PC-3 (cell line): ENCODE results near the gene RMND5B. TPM values are rescaled to one million over a fixed set of nuclear protein-coding genes. Genes with fewer than 3 reads are reported as not detected.
A peak's percentile ranks its signal among the peaks of the same experiment; 100 is the strongest.

Experiments
- ATAC-seq: fragments of 200-7000 bp; cut with Tn5 transposase; 2 replicates; pipeline ENCODE4 v1.9.1; 2020; ENCODE audit warnings: mild to moderate bottlenecking, moderate library complexity
- BruUV-seq: library from RNA; stranded (reverse); fragments of 400-500 nt; replicated peaks from 2 replicates; lab custom pipeline; 2021; lab: Mats Ljungman, UMichigan
- CTCF ChIA-PET: fragments of 300-600 bp; sonication (Branson Sonifier 250); formaldehyde crosslinking; loops from one replicate; lab custom pipeline; 2022; ENCODE audit warnings: antibody characterized with exemption; lab: Charles Lee
- POLR2A ChIA-PET: fragments of 300-600 bp; sonication (Branson Sonifier 250); formaldehyde crosslinking; loops from one replicate; lab custom pipeline; 2022; ENCODE audit warnings: antibody characterized with exemption; ENCODE audit not compliant: unreplicated experiment; lab: Charles Lee
- DNase-seq: peaks from one replicate; pipeline ENCODE4 v3.0.0-alpha.2; 2015
- H2AFZ ChIP-seq: fragments of 300-600 bp; sonication (generic); 2 replicates; pipeline ENCODE4 v1.6.0; 2016; ENCODE audit warnings: antibody characterized with exemption, low read length
- H3F3A ChIP-seq: fragments of 300-600 bp; sonication (generic); one replicate; pipeline ENCODE4 v1.6.0; 2017; ENCODE audit warnings: antibody characterized with exemption, low read length, control low read depth, mild to moderate bottlenecking; ENCODE audit not compliant: unreplicated experiment
- H3K27ac ChIP-seq: fragments of 300-600 bp; sonication (generic); 2 replicates; pipeline ENCODE4 v1.5.1; 2016; ENCODE audit warnings: mild to moderate bottlenecking, low read length
- H3K27me3 ChIP-seq: fragments of 300-600 bp; sonication (generic); 2 replicates; pipeline ENCODE4 v1.6.1; 2016; ENCODE audit warnings: low read length, mixed read lengths
- H3K36me3 ChIP-seq: fragments of 300-600 bp; sonication (generic); 2 replicates; pipeline ENCODE4 v1.6.1; 2016; ENCODE audit warnings: low read depth, mixed run types, low read length, mixed read lengths
- H3K4me1 ChIP-seq: fragments of 300-600 bp; sonication (generic); 2 replicates; pipeline ENCODE4 v1.5.1; 2016; ENCODE audit warnings: low read length; ENCODE audit not compliant: insufficient read depth
- H3K4me2 ChIP-seq: fragments of 300-600 bp; sonication (generic); 2 replicates; pipeline ENCODE4 v1.6.0; 2016; ENCODE audit warnings: low read length
- H3K4me3 ChIP-seq: fragments of 300-600 bp; sonication (generic); 2 replicates; pipeline ENCODE4 v1.5.1; 2016; ENCODE audit warnings: mild to moderate bottlenecking, low read length, mixed read lengths
- H3K79me2 ChIP-seq: fragments of 300-600 bp; sonication (generic); 2 replicates; pipeline ENCODE4 v1.6.1; 2017; ENCODE audit warnings: low read length, mixed read lengths
- H3K9ac ChIP-seq: fragments of 300-600 bp; sonication (generic); 2 replicates; pipeline ENCODE4 v1.6.0; 2016; ENCODE audit warnings: mild to moderate bottlenecking, low read length
- H3K9me2 ChIP-seq: fragments of 300-600 bp; sonication (generic); replicated peaks from 2 replicates; pipeline ENCODE4 v1.6.1; 2016; ENCODE audit warnings: mixed run types, low read length, mixed read lengths
- H3K9me3 ChIP-seq: fragments of 300-600 bp; sonication (generic); 2 replicates; pipeline ENCODE4 v1.6.1; 2016; ENCODE audit warnings: low read length, mixed read lengths
- H4K20me1 ChIP-seq: fragments of 300-600 bp; sonication (generic); 2 replicates; pipeline ENCODE4 v1.6.1; 2016; ENCODE audit warnings: low read length, mixed read lengths
- CTCF ChIP-seq: fragments of 300-600 bp; sonication (generic); conservative IDR thresholded peaks from 2 replicates; pipeline ENCODE4 v1.5.1; 2017; ENCODE audit warnings: antibody characterized with exemption, low read depth, mild to moderate bottlenecking, low read length
- EZH2 ChIP-seq: fragments of 300-600 bp; sonication (generic); IDR thresholded peaks from one replicate; pipeline ENCODE4 v1.6.1; 2017; ENCODE audit warnings: antibody characterized with exemption, mild to moderate bottlenecking, low read length; ENCODE audit not compliant: unreplicated experiment
- EZH2phosphoT487 ChIP-seq: fragments of 300-600 bp; sonication (generic); IDR thresholded peaks from 2 replicates; pipeline ENCODE4 v1.6.1; 2018; ENCODE audit warnings: mild to moderate bottlenecking, antibody characterized with exemption, low read length, borderline replicate concordance
- intact Hi-C: fragments of 100-400 bp; cut with micrococcal nuclease; formaldehyde crosslinking; loops from 2 replicates; pipeline ENCODE4 v1.9.0; 2023
- total RNA-seq: library from RNA; depleted of rRNA; stranded (reverse); fragments of >200 nt; gene quantifications from 2 replicates; pipeline ENCODE4 v1.2.3, GENCODE V29; 2014

Gene RMND5B
- total RNA-seq, 1 experiment from 2014 or later, result 33.2 TPM

DNA sequence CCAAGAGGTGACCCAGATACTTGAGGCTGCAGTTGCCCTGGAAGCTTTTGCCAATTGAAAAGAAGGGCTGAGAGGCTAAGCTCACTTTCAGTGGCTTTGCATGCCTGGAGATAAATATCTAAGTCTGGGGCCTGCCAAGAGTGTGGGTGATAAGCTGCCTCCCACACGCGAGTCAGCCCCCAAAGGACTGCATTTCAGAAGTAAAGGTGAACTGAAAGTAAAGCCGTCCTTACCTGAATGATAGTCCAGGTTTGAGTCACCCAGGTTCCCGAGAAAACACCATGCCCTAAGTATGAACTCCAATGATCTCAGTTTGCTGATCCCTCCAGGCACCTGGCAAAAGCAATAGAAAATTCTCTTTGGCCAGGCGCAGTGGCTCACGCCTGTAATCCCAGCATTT lies 40.0 kb upstream of the RMND5B start:
- Histone ChIP-seq H3K4me2 (no peak overlapping the region), H3K9ac (no peak overlapping the region), H3K27me3 (no peaks in the 10 kb centered on the region), H3K36me3 (no peaks in the 10 kb centered on the region), H3K79me2 (no peaks in the 10 kb centered on the region), H3K27ac (no peak overlapping the region), H3K9me2 (no peaks in the 10 kb centered on the region), H3K4me3 (no peak overlapping the region), H4K20me1 (no peaks in the 10 kb centered on the region), H3K9me3 (no peaks in the 10 kb centered on the region), H3K4me1 (peaks cover 5% of the 10 kb centered on the region; the same call in 1 of the 2 replicates), H3F3A (no peaks in the 10 kb centered on the region), H2AFZ (no peak overlapping the region)
- no TSS peak for BruUV-seq
- ChIA-PET CTCF (no interaction called here), POLR2A (interaction anchor here (0.6 kb wide), 1 partner anchor 91 kb away, joined by 11 read pairs; no protein-coding TSS in a partner anchor)
- ATAC-seq (no peak), DNase-seq (peak; percentile 67)
- TF ChIP-seq CTCF, result no peak
- no peak for TF ChIP-seq EZH2phosphoT487
- no peak for TF ChIP-seq EZH2
- intact Hi-C loops, result no loop called here

GRCh38 chr5:178093134-178093533 lies 37.7 kb upstream of the RMND5B start:
- Histone ChIP-seq H3K4me1 (no peaks in the 10 kb centered on the region), H3K27ac (no peak overlapping the region), H3K9me3 (no peaks in the 10 kb centered on the region), H3K36me3 (no peaks in the 10 kb centered on the region), H3F3A (no peaks in the 10 kb centered on the region), H3K9me2 (no peaks in the 10 kb centered on the region), H3K9ac (no peak overlapping the region), H4K20me1 (no peaks in the 10 kb centered on the region), H3K4me2 (no peak overlapping the region), H3K79me2 (no peaks in the 10 kb centered on the region), H2AFZ (no peak overlapping the region), H3K27me3 (no peaks in the 10 kb centered on the region), H3K4me3 (no peak overlapping the region)
- DNase-seq, result no peak
- ChIA-PET POLR2A (no interaction called here), CTCF (no interaction called here)
- no peak for ATAC-seq
- BruUV-seq, result no TSS peak
- TF ChIP-seq CTCF, result no peak
- no peak for TF ChIP-seq EZH2
- TF ChIP-seq EZH2phosphoT487, result no peak
- intact Hi-C loops, result no loop called here

GRCh38 chr5:178094345-178094744 lies 36.5 kb upstream of the RMND5B start:
- TF ChIP-seq EZH2, result no peak
- no peak for TF ChIP-seq EZH2phosphoT487
- POLR2A ChIA-PET, result no interaction called here
- no peaks in the 10 kb centered on the region for H3K36me3 ChIP-seq
- no peak overlapping the region for H3K4me3 ChIP-seq
- no peaks in the 10 kb centered on the region for H3F3A ChIP-seq
- BruUV-seq, result no TSS peak
- ATAC-seq (no peak), DNase-seq (no peak)
- intact Hi-C loops, result no loop called here
- no peaks in the 10 kb centered on the region for H4K20me1 ChIP-seq
- no peaks in the 10 kb centered on the region for H3K9me2 ChIP-seq
- H3K4me2 ChIP-seq, result no peak overlapping the region
- H3K4me1 ChIP-seq, result no peaks in the 10 kb centered on the region
- H3K9me3 ChIP-seq, result no peaks in the 10 kb centered on the region
- H3K9ac ChIP-seq, result no peak overlapping the region
- CTCF ChIA-PET, result no interaction called here
- no peaks in the 10 kb centered on the region for H3K79me2 ChIP-seq
- H2AFZ ChIP-seq, result no peak overlapping the region
- H3K27ac ChIP-seq, result no peak overlapping the region
- no peaks in the 10 kb centered on the region for H3K27me3 ChIP-seq
